Epithelial cell of prostate (primary cell): ENCODE measurements around the gene SLC6A15.

Experiments used
- DNase-seq: peaks from one replicate; pipeline ENCODE4 v3.0.0-alpha.2; 2011; ENCODE audit warnings: low read depth, low spot score
- H3K27ac ChIP-seq: fragments of 450-650 bp; 2 replicates; pipeline ENCODE4 v1.5.1; 2017; ENCODE audit warnings: mild to moderate bottlenecking

Gene SLC6A15

GRCh38 chr12:84811291-84811690 is 101.3 kb downstream of the SLC6A15 start:
- no peak overlapping the region for H3K27ac ChIP-seq
- no peak for DNase-seq

- H3K27ac ChIP-seq: no peak overlapping the region
- no peak for DNase-seq
These were observed 102.0 kb downstream of the SLC6A15 start for GRCh38 chr12:84810611-84811010.
